HepG2 (cell line): Measurements from ENCODE around the gene HMCN1. TPM values are rescaled to one million over a fixed set of nuclear protein-coding genes. Genes with fewer than 3 reads are reported as not detected.

Experiments used
- ATAC-seq: fragments of 200-7000 bp; cut with Tn5 transposase; 3 replicates; pipeline ENCODE4 v1.9.1; 2020; ENCODE audit warnings: mild to moderate bottlenecking, moderate library complexity
- BruUV-seq: library from RNA; stranded (reverse); fragments of 400-500 nt; replicated peaks from 2 replicates; lab custom pipeline; 2021; lab: Mats Ljungman, UMichigan
- CTCF ChIA-PET: fragments of 300-600 bp; formaldehyde crosslinking; extraction: SDS; loops from one replicate; lab custom pipeline; 2021; ENCODE audit warnings: low total read pairs, inconsistent platforms, low intra/inter-chr PET ratio; lab: Yijun Ruan, JAX
- POLR2A ChIA-PET: fragments of 350-600 bp; sonication (Branson Sonifier 250); formaldehyde crosslinking; loops from one replicate; lab custom pipeline; 2020; ENCODE audit warnings: antibody characterized with exemption, inconsistent platforms; lab: Yijun Ruan, JAX
- DNase-seq: peaks from one replicate; pipeline ENCODE4 v3.0.0-alpha.2; 2015; ENCODE audit warnings: low spot score
- FAIRE-seq: peaks from 3 replicates; lab custom pipeline; 2011; peaks lifted over from hg19 to GRCh38; lab: Jason Lieb, UNC
- H2AFZ ChIP-seq: one replicate; pipeline ENCODE4 v1.6.1; 2011; ENCODE audit warnings: low read length, inconsistent platforms
- H3K27ac ChIP-seq: fragments of 300-600 bp; 3 replicates; pipeline ENCODE4 v1.8.0; 2011; ENCODE audit warnings: mixed run types, mild to moderate bottlenecking, mixed read lengths, low read length, inconsistent platforms; ENCODE audit not compliant: insufficient read depth; ENCODE audit errors: extremely low read length
- H3K27me3 ChIP-seq, 2 experiments: fragments of 200-600 bp in 1 of 2; 2 replicates in 1 of 2; 3 replicates in 1 of 2; pipeline versions ENCODE4 v1.6.0 to v1.8.0; 2011; ENCODE audit warnings: low read length in 2 of 2, mild to moderate bottlenecking in 2 of 2, moderate library complexity in 2 of 2, inconsistent platforms in 1 of 2; ENCODE audit not compliant: insufficient read depth in 2 of 2, control insufficient read depth in 1 of 2
- H3K36me3 ChIP-seq, 2 experiments: fragments of 200-600 bp in 1 of 2; replicated peaks in 1 of 2; 2 replicates in 1 of 2; 3 replicates in 1 of 2; pipeline versions ENCODE4 v1.5.1 to v1.8.0; 2011; ENCODE audit warnings: low read length in 2 of 2, inconsistent platforms in 1 of 2; ENCODE audit not compliant: insufficient read depth in 2 of 2, control insufficient read depth in 1 of 2
- H3K4me1 ChIP-seq: 2 replicates; pipeline ENCODE4 v1.5.1; 2012; ENCODE audit warnings: low read length, inconsistent platforms; ENCODE audit not compliant: insufficient read depth
- H3K4me2 ChIP-seq: 2 replicates; pipeline ENCODE4 v1.6.0; 2011; ENCODE audit warnings: low read depth, low read length, inconsistent platforms
- H3K4me3 ChIP-seq, 3 experiments: fragments of 200-600 bp in 1 of 3; sonication (generic), shearing (Covaris generic) in 1 of 3; replicated peaks in 1 of 3; 2 replicates each; pipeline ENCODE4 v1.5.1; 2011 to 2016; ENCODE audit warnings: low read length in 3 of 3, inconsistent platforms in 2 of 3, low read depth in 2 of 3, mild to moderate bottlenecking in 2 of 3, control low read depth in 1 of 3, mixed read lengths in 1 of 3; ENCODE audit not compliant: insufficient read depth in 1 of 3
- H3K79me2 ChIP-seq: one replicate; pipeline ENCODE4 v1.6.1; 2011; ENCODE audit warnings: low read length, inconsistent platforms; ENCODE audit not compliant: insufficient read depth
- H3K9ac ChIP-seq: 2 replicates; pipeline ENCODE4 v1.6.0; 2011; ENCODE audit warnings: mild to moderate bottlenecking, low read depth, low read length, inconsistent platforms; ENCODE audit not compliant: insufficient read depth
- H3K9me3 ChIP-seq: 2 replicates; pipeline ENCODE4 v1.5.1; 2012; ENCODE audit warnings: mild to moderate bottlenecking, low read length
- H4K20me1 ChIP-seq: 2 replicates; pipeline ENCODE4 v1.6.0; 2011; ENCODE audit warnings: inconsistent platforms, mild to moderate bottlenecking, low read length, moderate library complexity; ENCODE audit not compliant: insufficient read depth
- GTF2F1 ChIP-seq: fragments of 150-350 bp; IDR thresholded peaks from 2 replicates; pipeline ENCODE4 v1.6.1; 2014; ENCODE audit warnings: low read length
- HDAC2 ChIP-seq: sonication (generic); formaldehyde crosslinking; IDR thresholded peaks from 2 replicates; pipeline ENCODE4 v1.4.0; 2020; ENCODE audit warnings: missing genetic modification reagents
- JUND ChIP-seq: sonication (generic); formaldehyde crosslinking; IDR thresholded peaks from 2 replicates; pipeline ENCODE4 v1.8.0; 2022; ENCODE audit warnings: mild to moderate bottlenecking, missing genetic modification reagents
- SRY ChIP-seq: sonication (generic); formaldehyde crosslinking; IDR thresholded peaks from 2 replicates; pipeline ENCODE4 v1.8.0; 2022; ENCODE audit warnings: mild to moderate bottlenecking, missing genetic modification reagents
- TMF1 ChIP-seq: sonication (generic); formaldehyde crosslinking; IDR thresholded peaks from 2 replicates; pipeline ENCODE4 v1.8.1; 2022; ENCODE audit warnings: low read depth, missing genetic modification reagents
- U2AF2 ChIP-seq: fragments of 200-400 bp; formaldehyde crosslinking; IDR thresholded peaks from 2 replicates; pipeline ENCODE4 v1.6.1; 2017; ENCODE audit warnings: low read depth, mild to moderate bottlenecking, low read length
- ZNF24 ChIP-seq: fragments of 450-650 bp; IDR thresholded peaks from 2 replicates; pipeline ENCODE4 v1.6.1; 2017; ENCODE audit warnings: antibody characterized with exemption, mild to moderate bottlenecking
- ZNF331 ChIP-seq: sonication (generic); formaldehyde crosslinking; IDR thresholded peaks from 2 replicates; pipeline ENCODE4 v1.4.0; 2020; ENCODE audit warnings: missing genetic modification reagents
- ZNF350 ChIP-seq: sonication (generic); formaldehyde crosslinking; IDR thresholded peaks from 2 replicates; pipeline ENCODE4 v1.4.0; 2020; ENCODE audit warnings: mild to moderate bottlenecking, low read depth, missing genetic modification reagents, borderline replicate concordance
- WGBS: methylation state at CpG from one replicate; pipeline ENCODE4 v1.1.6; 2017; ENCODE audit warnings: low lambda C conversion rate; 5-methylcytosine and 5-hydroxymethylcytosine counted together
- in situ Hi-C: cut with HindIII; loops from 2 replicates; pipeline ENCODE4 v1.10.0; 2017; ENCODE audit warnings: low pct_unique_long_range_greater_than_20kb; ENCODE audit not compliant: extremely low pct_ligation_motif_present
- intact Hi-C: fragments of 100-400 bp; cut with micrococcal nuclease; formaldehyde crosslinking; loops from one replicate; pipeline ENCODE4 v1.10.0; 2022; ENCODE audit not compliant: unreplicated experiment
- polyA plus RNA-seq, 8 experiments: library from polyadenylated mRNA; depleted of rRNA in 3 of 8; stranded (reverse) in 7 of 8; unstranded in 1 of 8; fragments of >200 nt; fragmentation: Illumina TruSeq in 4 of 8; extraction: Trizol in 4 of 8; gene quantifications; 2 replicates each; pipeline versions ENCODE4 v1.2.1 to v1.2.3, GENCODE V29; 2011 to 2016; ENCODE audit warnings: low read depth in 4 of 8, missing spikeins in 1 of 8, mixed read lengths in 1 of 8; ENCODE audit not compliant: insufficient read depth in 1 of 8
- total RNA-seq, 5 experiments: library from RNA; depleted of rRNA; stranded (reverse); fragments of >200 nt; fragmentation: Illumina TruSeq; extraction: Trizol; gene quantifications; 2 replicates each; pipeline ENCODE4 v1.2.3, GENCODE V29; 2016; ENCODE audit warnings: low read depth in 1 of 5
- TF ChIP-seq, protein P1 (sequence below): sonication (generic); formaldehyde crosslinking; IDR thresholded peaks from 2 replicates; pipeline ENCODE4 v1.5.0; 2020; ENCODE audit warnings: mild to moderate bottlenecking, missing genetic modification reagents, borderline replicate concordance
- TF ChIP-seq, protein P2 (sequence below): sonication (generic); formaldehyde crosslinking; IDR thresholded peaks from 2 replicates; pipeline ENCODE4 v1.8.0; 2022; ENCODE audit warnings: missing genetic modification reagents, mild to moderate bottlenecking, moderate library complexity, borderline replicate concordance

HMCN1 gene
- total and polyA plus RNA-seq, 2 of the 13 experiments (the other 11 are each of a cell fraction or from before 2014, with no cell fraction given): 0.03 TPM; not detected in 1

DNA sequence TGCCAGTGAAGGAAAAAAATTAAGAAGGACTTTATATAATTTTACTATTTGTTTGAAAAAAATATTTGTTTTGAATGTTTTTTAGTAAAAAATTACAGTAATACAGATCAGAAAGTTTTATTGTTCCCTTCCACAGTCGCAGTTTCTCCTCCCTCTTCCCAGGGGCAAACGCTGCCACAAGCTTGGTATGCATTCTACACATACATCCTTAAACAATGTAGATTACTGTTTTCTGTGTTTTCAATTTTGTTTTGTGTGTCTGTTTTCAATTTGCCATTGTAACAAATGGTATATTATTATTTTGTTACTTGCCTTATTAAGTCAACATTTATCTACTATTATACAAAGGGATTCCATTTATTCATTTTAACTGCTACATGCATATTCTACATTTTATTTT, 257.1 kb downstream of the HMCN1 start:
- in situ Hi-C loops: no loop called here
- no peaks in the 10 kb centered on the region for H3K4me1 ChIP-seq
- no peak overlapping the region for H3K27ac ChIP-seq
- no peak for FAIRE-seq
- ATAC-seq: no peak
- intact Hi-C loops: no loop called here
- no peaks in the 10 kb centered on the region for H3K36me3 ChIP-seq
- CTCF ChIA-PET: no interaction called here
- DNase-seq: no peak
- H3K9me3 ChIP-seq: no peaks in the 10 kb centered on the region
- H3K27me3 ChIP-seq: no peaks in the 10 kb centered on the region
- H2AFZ ChIP-seq: no peak overlapping the region
- no peak overlapping the region for H3K9ac ChIP-seq
- no peak overlapping the region for H3K4me3 ChIP-seq
- 0% methylated on average over 2 of the region's 2 CpGs for WGBS
- POLR2A ChIA-PET: no interaction called here
- BruUV-seq: no TSS peak
- H3K79me2 ChIP-seq: no peaks in the 10 kb centered on the region
- TF ChIP-seq, protein P1, sequence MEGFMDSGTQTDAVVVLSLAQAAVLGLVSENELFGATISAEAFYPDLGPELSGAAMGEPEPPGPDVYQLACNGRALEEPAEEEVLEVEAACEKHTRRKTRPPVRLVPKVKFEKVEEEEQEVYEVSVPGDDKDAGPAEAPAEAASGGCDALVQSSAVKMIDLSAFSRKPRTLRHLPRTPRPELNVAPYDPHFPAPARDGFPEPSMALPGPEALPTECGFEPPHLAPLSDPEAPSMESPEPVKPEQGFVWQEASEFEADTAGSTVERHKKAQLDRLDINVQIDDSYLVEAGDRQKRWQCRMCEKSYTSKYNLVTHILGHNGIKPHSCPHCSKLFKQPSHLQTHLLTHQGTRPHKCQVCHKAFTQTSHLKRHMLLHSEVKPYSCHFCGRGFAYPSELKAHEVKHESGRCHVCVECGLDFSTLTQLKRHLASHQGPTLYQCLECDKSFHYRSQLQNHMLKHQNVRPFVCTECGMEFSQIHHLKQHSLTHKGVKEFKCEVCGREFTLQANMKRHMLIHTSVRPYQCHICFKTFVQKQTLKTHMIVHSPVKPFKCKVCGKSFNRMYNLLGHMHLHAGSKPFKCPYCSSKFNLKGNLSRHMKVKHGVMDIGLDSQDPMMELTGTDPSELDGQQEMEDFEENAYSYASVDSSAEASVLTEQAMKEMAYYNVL (CRISPR knock-in tag): no peak
- TF ChIP-seq HDAC2 (CRISPR knock-in tag) (no peak), ZNF331 (CRISPR knock-in tag) (no peak), U2AF2 (no peak), JUND (CRISPR knock-in tag) (no peak), GTF2F1 (no peak)
- H3K4me2 ChIP-seq: no peak overlapping the region
- no peaks in the 10 kb centered on the region for H4K20me1 ChIP-seq

DNA sequence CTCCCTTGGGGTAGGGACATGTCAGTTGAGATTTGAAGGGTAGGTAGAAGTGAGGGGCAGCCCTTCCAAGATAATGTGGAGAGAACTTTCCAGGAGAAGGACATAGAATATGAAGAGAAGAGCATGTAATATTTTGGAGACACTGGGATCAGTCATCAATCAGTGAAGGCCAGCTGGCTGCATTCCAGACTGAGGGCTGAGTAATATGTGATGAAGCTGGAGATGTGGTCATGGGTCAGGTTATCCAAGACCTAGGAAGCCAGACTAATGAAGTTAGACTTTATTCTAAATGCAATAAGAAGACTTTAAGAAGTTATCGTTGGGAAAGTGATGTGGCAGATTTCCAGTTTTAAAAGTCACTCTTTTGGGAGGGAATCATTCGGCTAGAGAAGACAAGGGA, 262.0 kb downstream of the HMCN1 start:
- no peak overlapping the region for H2AFZ ChIP-seq
- H3K9me3 ChIP-seq: no peaks in the 10 kb centered on the region
- no peak for DNase-seq
- H3K9ac ChIP-seq: no peak overlapping the region
- no peak overlapping the region for H3K4me2 ChIP-seq
- no peaks in the 10 kb centered on the region for H3K36me3 ChIP-seq
- ChIA-PET POLR2A (no interaction called here), CTCF (no interaction called here)
- no peak overlapping the region for H3K27ac ChIP-seq
- no peaks in the 10 kb centered on the region for H3K79me2 ChIP-seq
- no peaks in the 10 kb centered on the region for H4K20me1 ChIP-seq
- intact Hi-C loops: no loop called here
- FAIRE-seq: no peak
- no peaks in the 10 kb centered on the region for H3K4me1 ChIP-seq
- in situ Hi-C loops: no loop called here
- no TSS peak for BruUV-seq
- 0% methylated on average over 2 of the region's 2 CpGs for WGBS
- no peak overlapping the region for H3K4me3 ChIP-seq
- no peaks in the 10 kb centered on the region for H3K27me3 ChIP-seq
- ATAC-seq: no peak
- no peak for TF ChIP-seq TMF1 (CRISPR knock-in tag)
- TF ChIP-seq ZNF24: no peak
- TF ChIP-seq, protein P2, sequence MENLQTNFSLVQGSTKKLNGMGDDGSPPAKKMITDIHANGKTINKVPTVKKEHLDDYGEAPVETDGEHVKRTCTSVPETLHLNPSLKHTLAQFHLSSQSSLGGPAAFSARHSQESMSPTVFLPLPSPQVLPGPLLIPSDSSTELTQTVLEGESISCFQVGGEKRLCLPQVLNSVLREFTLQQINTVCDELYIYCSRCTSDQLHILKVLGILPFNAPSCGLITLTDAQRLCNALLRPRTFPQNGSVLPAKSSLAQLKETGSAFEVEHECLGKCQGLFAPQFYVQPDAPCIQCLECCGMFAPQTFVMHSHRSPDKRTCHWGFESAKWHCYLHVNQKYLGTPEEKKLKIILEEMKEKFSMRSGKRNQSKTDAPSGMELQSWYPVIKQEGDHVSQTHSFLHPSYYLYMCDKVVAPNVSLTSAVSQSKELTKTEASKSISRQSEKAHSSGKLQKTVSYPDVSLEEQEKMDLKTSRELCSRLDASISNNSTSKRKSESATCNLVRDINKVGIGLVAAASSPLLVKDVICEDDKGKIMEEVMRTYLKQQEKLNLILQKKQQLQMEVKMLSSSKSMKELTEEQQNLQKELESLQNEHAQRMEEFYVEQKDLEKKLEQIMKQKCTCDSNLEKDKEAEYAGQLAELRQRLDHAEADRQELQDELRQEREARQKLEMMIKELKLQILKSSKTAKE (CRISPR knock-in tag): no peak
- TF ChIP-seq SRY (CRISPR knock-in tag): no peak
- TF ChIP-seq ZNF350 (CRISPR knock-in tag): no peak
